Activated T-cell treated with anti-CD3 and anti-CD28 coated beads for 1 hour (primary cell): ENCODE measurements around the gene ADAP2.
"Not testable (repeated sequence)": the region's sequence is repeated elsewhere in the genome, so short reads cannot be mapped to it uniquely, and the experiment has no call there.

Experiments
- DNase-seq: peaks from one replicate; pipeline ENCODE4 v3.0.0-alpha.2; 2020; ENCODE audit warnings: low read depth

The ADAP2 gene

DNA sequence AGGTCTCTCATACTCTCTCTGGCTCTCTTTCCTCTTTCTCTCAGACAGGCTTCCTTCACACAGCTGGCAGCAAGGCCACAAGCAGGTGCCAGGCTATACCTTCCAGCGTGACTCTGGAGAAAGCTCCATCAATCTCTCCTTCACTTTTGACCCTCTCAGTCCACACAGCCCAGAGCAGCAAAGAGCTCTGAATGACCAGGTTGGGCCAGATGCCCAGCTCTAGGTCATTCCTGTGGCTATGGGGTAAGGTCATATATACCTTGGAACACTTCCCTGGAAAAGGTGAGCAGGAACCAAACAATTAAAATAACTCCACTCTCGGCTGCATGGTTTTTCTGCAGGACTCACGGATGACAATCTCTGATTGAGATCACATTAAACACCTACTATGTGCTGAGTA lies 8.8 kb downstream of the ADAP2 start:
- DNase-seq = no peak

DNA sequence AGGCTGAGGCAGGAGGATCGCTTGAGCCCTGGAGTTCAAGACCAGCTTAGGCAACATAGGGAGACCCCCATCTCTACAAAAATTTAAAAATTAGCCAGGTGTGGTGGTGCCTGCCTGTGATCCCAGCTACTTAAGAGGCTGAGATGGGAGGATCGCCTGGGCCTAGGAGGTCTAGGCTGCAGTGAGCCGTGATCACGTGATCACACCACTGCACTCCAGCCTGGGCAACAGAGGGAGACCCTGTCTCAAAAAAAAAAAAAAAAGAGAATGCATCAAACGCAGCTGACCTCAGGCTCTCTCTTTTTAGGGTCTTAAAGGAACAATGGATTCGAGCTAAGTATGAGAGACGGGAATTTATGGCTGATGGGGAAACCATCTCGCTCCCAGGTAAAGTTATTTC lies 9.8 kb downstream of the ADAP2 start:
- DNase-seq = not testable (repeated sequence)

DNA sequence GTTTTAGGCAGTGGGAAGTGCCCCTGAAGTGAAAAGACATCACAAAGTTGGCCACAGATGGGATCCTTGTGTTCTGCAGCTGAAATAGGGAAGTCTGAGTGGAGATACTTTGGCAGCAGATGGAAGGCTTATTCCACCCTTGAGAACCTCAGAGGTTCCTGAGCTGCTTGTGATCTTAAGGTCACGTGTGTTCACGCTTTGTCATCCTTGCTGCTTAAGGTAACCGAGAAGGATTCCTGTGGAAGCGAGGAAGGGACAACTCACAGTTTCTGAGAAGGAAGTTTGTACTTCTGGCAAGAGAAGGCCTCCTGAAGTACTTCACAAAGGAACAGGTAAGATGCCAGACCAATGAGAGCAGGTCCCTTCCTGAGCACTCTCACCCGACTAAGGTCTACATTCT lies 12.2 kb downstream of the ADAP2 start:
- no peak for DNase-seq

DNA sequence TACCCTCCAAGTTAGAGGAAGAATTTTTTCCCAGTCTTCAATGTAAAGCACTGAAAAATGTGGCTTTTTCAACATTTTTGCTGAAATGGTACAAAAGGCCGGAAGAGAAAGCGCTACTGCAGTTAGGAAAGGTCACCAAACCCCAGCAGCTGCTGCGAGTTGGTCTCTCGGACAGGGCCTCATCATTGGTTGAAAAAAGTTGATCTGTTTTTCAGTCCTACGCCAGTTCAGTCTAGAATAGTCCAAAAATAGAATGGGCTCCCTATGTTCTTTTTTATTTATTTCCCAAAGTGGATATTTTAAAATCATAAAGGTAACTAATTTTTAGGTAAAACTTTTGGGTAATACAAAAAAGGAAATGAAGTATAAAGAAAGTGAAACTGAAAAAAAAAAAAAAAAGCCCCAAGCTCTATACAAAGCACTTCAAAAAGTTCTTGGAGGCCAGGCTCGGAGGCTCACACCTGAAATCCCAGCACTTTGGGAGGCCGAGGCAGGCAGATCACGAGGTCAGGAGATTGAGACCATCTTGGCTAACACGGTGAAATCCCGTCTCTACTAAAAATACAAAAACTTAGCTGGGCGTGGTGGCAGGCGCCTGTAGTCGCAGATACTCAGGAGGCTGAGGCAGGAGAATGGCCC lies 17.4 kb downstream of the ADAP2 start:
- no peak for DNase-seq

DNA sequence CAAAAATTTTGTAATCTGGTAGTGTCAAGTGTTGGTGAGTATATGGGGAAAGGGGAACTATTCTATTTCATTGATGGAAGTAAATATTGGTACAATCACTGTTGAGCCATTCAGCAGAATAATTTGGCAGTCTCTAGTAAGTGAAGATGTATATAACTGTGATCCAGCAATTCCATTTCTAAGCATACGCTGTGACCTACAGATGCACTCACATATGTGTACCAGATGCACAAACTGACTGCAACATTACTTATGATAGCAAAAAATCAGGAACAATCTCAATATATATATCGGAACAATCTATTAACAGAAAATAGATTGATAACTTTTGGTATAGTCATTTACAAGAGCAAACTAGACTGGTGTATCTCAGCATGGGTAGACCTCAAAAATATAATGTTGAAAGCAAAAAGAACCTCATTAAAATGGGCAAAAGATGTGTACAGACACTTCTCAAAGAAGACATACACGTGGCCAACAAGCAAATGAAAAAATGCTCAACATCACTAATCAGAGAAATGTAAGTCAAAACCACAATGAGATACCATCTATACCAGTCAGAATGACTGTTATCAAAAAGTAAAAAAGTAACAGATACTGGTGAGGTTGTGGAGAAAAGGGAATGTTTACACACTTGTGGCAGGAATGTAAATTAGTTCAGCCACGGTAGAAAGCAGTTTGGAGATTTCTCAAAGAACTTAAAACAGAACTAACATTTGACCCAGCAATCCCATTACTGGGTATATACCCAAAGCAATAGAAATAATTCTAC lies 20.7 kb downstream of the ADAP2 start:
- DNase-seq = no peak

GRCh38 chr17:30947796-30948195 lies 26.1 kb downstream of the ADAP2 start:
- DNase-seq = no peak

- DNase-seq = no peak
These were observed 28.4 kb downstream of the ADAP2 start for GRCh38 chr17:30950189-30950588.

DNA sequence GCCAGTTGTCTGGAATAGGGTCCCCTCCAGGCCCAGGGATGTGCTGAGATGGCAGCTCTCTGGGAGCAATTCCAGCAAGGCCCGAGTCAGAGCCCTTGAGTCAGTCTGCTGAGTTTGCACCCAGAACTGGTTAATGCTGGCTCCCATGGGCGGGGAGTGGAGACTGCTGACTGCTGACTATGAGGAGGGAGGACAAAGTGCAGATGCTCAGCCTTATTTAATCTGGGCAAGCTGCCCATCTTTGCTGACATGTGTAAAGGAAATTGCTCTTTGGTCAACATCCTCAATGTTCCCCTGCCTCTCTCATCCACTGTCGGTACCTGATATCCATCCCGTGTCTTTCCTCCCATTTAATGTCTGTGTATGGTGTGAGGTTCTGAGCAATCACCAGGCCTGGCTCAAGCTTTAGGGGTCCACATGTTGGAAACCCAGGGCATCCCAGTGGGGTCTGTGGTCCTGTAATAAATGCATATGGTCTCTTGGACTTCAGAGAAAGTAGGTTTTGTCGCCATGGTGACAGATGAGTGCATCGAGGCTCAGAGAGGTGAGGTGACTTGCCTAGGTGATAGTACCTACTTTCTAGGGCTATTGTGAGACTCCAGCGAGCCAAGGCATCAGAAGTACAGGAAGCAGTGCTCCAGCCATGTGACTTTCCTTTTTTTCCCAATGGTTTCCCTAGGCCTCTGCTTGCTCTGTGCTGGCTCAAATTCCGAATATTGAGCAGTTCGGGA lies 29.1 kb downstream of the ADAP2 start:
- DNase-seq = no peak

- no peak for DNase-seq
These were observed 31.1 kb downstream of the ADAP2 start for GRCh38 chr17:30952638-30953393.

GRCh38 chr17:30954046-30954830 lies 32.5 kb downstream of the ADAP2 start:
- no peak for DNase-seq

GRCh38 chr17:30956764-30957374 lies 35.1 kb downstream of the ADAP2 start:
- no peak for DNase-seq

GRCh38 chr17:30957741-30958140 lies 36.0 kb downstream of the ADAP2 start:
- no peak for DNase-seq

GRCh38 chr17:30958187-30958586 lies 36.4 kb downstream of the ADAP2 start:
- DNase-seq = no peak

DNA sequence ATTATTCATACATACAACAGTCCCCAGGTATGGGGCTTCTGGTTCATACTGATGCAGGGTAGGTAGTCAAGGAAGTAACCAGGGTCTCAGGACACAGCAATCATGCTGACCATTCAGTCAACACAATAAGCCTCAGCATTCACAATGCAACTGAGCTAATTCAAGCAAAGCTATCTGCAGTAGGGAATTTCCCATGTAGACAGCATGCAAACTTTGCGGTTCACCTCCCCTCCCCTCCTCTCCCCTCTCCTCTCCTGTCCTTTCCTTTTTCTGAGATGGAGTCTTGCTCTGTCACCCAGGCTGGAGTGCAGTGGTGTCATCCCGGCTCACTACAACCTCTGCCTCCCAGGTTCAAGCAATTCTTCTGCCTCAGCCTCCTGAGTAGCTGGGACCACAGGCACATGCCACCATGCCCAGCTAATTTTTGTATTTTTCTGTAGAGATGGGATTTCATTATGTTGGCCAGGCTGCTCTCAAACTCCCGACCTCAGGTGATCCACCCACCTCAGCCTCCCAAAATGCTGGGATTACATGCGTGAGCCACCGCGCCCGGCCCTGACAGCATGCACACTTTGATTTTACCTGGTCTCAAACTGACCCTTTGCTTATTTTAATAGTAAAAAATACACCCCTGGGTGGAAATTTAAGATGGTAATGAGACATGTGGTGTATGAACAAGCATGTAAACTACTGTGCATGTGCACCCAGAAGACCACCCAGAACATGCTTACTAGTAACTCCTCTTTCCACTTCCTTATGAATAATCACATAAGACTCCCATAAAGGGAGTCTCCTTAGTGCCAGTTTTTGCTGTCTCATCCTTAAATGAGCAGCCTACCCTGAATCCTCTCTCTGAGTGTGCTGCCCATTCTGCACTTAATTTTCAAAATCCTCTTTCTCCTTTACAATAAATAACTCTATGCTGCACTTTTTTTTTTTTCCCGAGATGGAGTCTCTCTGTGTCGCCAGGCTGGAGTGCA lies 39.8 kb downstream of the ADAP2 start:
- DNase-seq = no peak

DNA sequence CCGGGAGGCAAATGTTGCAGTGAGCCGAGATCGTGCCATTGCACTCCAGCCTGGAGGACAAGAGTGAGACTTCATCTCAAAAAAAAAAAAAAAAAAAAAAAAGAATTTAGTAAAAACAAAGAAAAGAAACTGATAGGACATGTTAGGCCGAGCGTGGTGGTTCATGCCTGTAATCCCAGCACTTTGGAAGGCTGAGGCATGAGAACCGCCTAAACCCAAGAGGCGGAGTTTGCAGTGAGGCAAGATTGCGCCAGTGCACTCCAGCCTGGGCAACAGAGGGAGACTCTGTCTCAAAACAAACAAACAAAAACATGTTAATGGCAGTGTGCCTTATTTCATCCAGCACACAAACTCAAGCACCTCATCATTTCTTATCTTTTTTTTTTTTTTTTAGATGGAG lies 42.6 kb downstream of the ADAP2 start:
- DNase-seq = not testable (repeated sequence)

GRCh38 chr17:30964876-30965275 lies 43.1 kb downstream of the ADAP2 start:
- no peak for DNase-seq

DNA sequence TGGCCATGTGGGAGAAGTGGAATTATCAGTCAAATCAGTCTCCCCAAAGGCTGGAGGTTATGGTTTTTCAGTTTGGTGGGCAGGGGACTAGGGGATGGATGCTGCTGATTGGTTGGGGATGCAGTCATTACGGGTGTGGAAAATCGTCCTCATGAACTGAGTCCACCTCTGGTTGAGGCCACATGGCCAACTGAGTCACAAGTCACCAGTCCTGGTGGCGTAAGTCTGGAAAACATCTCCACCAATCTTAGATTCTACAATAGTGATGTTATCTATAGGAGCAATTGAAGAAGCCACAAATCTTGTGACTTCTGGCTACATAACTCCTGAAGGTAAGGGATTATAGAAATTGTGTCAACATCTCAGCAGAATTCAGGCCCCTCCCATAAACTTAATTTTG lies 43.9 kb downstream of the ADAP2 start:
- DNase-seq = no peak

GRCh38 chr17:30967911-30968310 lies 46.2 kb downstream of the ADAP2 start:
- not testable (repeated sequence) for DNase-seq

DNA sequence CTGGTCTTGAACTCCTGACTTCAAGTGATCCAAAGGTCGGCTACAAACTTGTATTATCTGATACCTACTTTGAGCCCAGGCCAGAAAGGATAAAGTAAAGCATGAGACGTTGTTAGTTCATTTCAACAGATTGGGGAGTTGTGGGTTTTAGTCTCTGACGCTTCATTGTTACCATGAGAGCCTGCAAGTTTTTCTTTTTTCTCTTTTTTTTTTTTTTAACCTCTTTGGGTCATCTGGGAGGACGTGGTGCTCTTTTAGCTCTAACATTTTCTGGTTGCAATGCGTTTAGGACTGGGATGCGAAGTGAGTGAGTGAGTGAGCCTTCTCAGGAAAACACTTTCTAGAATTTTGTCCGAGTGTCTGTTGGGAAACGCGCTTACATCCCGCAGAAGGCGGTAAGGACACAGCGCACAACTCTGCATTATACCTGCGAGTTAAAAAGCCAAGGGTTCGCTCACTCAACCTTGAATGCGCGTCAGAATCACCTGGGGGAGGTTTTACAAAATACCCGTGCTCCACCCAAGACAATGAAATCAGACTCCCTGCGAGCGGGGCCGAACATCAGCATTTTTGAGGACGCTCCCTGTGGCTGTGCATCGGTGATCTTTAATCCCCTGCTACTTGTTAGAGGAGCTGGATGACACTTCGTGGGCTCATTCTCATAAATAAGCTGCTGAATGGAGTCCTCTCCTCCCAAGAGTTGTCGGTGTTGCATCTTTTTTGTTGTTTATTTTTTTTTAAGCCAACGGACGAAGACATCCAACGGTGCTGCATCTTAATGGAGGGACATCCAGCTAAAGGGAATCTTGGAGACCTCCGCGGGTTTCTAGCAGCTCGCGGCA lies 48.5 kb downstream of the ADAP2 start:
- DNase-seq = no peak
